GM19324 (cell line): ENCODE measurements around the gene TUBB4B.

Source experiments
- ATAC-seq: cut with Tn5 transposase; IDR thresholded peaks from one replicate; pipeline ENCODE4 v1.9.1; 2021; ENCODE audit warnings: mild to moderate bottlenecking, moderate library complexity; ENCODE audit not compliant: unreplicated experiment, low FRiP score

TUBB4B gene

GRCh38 chr9:137267933-137268355, 26.9 kb downstream of the TUBB4B start:
- no peak for ATAC-seq

- ATAC-seq, result no peak
These were observed 27.6 kb downstream of the TUBB4B start for GRCh38 chr9:137268538-137269201.

GRCh38 chr9:137269231-137269772, 28.2 kb downstream of the TUBB4B start:
- peak; percentile 54 for ATAC-seq

GRCh38 chr9:137270929-137271695, 30.0 kb downstream of the TUBB4B start:
- ATAC-seq, result no peak

DNA sequence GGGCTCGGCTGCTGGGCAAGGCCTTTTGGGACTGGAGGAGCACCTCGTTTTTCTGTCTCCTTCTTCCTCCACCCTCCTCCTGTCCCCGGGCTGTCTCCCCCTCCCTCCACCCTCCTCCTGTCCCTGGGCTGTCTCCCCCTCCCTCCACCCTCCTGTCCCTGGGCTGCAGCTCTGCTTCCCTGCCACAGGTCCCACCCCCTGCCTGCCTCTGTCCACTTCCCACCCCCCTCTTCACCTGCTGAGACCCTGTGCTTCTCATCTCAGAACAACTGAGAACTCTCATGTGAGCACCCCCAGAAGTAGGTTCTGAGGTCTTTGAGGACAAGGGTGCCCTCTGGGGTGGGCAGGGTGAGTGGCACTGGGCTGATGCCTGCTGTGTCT, 30.6 kb downstream of the TUBB4B start:
- ATAC-seq, result no peak

DNA sequence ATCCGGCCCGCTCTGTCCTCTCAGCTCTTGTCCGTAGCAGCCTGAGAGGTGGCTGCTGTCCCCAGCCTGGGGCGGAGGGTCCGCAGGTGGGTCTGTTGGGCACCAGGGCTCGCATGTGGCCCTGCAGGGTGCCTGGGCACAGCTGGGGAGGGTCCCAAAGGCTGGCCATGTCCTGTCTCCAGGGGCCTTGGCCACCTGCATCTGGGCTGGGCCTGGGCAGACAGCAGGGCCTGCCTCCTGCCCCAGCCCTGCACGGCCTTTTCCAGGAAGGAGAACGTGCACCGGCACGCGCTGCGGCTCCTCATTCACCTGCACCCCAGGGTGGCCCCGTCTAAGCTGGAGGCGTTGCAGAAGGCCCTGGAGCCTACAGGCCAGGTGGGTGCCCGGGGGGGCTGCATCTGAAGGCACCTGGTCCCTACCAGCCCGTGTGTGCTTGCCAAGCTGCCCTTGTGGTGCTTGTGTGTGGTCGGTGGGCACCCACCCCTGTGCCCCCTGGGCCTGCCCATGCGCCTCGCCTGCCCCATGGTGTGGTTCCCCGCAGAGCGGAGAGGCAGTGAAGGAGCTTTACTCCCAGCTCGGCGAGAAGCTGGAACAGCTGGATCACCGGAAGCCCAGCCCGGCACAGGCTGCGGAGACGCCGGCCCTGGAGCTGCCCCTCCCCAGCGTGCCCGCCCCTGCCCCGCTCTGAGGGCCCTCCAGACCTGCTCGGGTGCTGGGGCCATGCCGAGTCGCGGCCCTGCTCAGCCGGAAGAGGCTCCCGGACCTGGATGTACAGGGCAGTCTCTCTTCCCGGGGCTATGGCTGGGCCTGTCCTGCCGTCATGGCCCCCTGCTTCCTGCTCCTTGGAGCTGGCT, 31.4 kb downstream of the TUBB4B start:
- no peak for ATAC-seq

- ATAC-seq, result no peak
These were observed 32.0 kb downstream of the TUBB4B start for GRCh38 chr9:137273095-137273490.

- no peak for ATAC-seq
These were observed 32.7 kb downstream of the TUBB4B start for GRCh38 chr9:137273611-137274320.

- ATAC-seq, result no peak
These were observed 34.1 kb downstream of the TUBB4B start for GRCh38 chr9:137275203-137275587.

DNA sequence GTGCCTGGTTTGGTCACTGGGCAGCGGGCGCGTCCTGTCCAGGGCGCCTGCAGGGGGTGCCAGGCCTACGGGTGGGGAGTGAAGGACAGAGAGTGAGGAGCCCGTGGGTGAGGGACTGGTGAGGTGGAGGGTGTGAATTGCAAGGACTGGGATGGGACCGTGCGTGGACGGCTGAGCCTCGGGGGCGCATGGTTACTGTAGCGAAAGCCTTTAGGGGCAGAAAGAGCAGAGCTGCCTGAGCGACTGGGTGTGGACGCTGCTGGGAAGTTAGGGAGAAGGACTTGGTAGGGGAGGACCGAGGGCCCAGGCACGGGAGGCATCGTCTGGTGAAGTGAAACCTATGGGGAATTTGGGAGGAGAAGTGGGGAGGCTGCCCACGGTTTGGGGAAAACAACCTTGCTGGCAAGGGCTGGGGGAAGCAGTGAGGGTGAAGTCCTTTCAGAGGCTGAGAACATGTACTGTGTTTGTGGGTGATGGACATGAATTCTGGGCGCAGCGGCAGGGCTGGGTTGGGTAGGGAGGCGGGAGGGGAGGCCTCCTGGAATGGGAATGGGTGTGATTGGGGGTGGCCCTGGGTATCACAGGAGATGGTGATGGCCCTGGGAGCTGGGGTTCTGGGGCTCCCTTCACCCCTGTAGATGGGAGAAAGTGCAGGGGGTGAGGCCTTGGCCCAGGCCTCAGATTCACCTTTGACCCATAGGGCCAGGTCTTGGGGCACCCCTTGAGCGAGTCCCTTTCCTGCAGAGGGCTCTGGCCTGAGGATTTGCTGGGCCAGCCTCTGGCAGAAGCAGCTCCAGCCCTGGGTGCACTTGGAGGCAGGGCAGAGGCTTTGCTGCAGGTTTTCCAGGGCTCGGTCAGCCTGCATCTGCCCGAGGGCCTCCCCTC, 34.7 kb downstream of the TUBB4B start:
- ATAC-seq, result no peak

- ATAC-seq, result no peak
These were observed 35.6 kb downstream of the TUBB4B start for GRCh38 chr9:137276473-137277328.

- ATAC-seq, result peak; percentile 76
These were observed 36.4 kb downstream of the TUBB4B start, which contains the start of gene TOR4A for GRCh38 chr9:137277329-137278041. TSS of gene TOR4A (plus strand) at chr9:137277726. CDS start at chr9:137278690, 964 bp downstream.

DNA sequence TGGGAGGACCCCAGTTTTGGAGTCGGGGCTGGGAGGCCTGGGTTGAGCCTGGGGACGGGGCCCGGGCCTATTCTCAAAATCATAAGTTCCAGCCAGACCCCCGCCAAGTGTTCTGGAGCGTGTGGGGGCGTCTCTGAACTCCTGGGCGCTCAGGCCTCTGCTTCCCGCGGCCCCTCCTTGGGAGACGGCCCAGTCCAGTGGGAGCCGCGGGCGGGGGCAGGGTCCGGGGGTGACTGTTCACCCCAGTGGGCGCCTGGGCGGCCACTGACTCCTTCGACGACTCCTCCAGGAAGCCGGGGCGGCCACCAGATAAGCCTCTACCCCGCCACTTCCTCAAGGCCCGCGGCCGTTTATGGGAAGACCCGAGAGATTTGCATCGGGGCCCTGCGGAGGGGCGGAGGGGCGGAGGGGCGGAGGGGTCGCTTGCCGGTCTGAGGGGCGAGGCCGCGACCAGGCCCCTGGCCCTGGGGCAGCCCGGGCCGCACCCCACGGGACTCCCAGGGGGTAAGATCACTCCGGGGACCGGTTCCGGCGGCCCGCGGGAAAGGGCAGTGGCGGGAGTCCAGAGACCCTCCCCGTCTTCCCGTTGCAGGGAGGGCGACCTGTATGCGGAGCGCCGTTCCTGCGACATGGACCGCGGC, 37.1 kb downstream of the TUBB4B start:
- ATAC-seq, result no peak

DNA sequence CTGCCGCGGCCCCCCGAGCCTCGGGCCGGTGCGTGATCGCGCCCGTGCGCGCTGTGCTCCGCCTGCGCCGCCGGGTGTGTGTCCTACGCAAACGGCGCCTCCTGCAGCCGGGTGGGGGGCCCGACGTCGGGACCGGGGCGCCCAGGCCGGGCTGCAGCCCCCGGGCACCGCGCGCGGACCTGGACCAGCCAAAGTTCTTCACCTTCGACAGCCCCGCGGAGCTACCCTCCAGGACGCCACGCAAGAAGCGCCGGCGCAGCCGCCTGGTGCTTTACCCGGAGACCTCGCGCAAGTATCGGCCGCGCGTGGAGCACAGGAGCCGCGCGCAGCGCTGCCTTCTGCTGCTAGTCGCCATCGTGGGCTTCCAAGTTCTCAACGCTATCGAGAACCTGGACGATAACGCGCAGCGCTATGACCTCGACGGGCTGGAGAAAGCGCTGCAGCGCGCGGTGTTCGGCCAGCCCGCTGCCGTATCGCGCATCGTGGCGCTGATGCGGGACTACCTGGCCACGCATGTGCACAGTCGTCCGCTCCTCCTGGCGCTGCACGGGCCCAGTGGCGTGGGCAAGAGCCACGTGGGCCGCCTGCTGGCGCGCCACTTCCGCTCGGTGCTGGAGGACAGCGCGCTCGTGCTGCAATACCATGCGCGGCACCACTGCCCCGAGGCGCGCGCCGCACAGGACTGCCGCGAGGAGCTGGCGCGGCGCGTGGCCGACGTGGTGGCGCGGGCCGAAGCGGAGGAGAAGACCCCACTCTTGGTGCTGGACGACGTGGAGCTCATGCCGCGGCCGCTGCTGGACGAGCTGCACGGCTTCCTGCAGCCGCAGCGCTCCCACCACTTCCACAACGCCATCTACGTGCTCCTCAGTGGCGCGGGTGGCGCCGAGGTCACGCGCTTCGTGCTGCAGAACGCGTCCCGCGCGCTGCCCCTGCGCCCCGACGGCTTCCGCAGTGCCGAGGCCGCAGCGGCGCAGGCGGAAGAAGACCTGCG, 37.9 kb downstream of the TUBB4B start:
- no peak for ATAC-seq

GRCh38 chr9:137279741-137280473, 38.8 kb downstream of the TUBB4B start:
- ATAC-seq, result no peak
